Kidney (tissue), 14 donors: Measurements from ENCODE around the gene OR13C9. TPM values are rescaled to one million over a fixed set of nuclear protein-coding genes. Genes with fewer than 3 reads are reported as not detected.

Experiments
- DNase-seq, 5 donors: peaks; one replicate each; pipeline ENCODE4 v3.0.0-alpha.2; 2013 to 2020
- FAIRE-seq: peaks from 2 replicates; lab custom pipeline; 2012; peaks lifted over from hg19 to GRCh38; lab: Jason Lieb, UNC
- H3K27ac ChIP-seq, 2 donors: one replicate each; pipeline ENCODE4 v1.7.0; 2013; ENCODE audit warnings: low read depth in 2 of 2, low read length in 2 of 2, inconsistent platforms in 1 of 2
- H3K27me3 ChIP-seq: one replicate; pipeline ENCODE4 v1.7.1; 2013; ENCODE audit warnings: low read length, inconsistent platforms; ENCODE audit not compliant: control insufficient read depth, insufficient read depth
- H3K36me3 ChIP-seq, 3 donors: one replicate each; pipeline versions ENCODE4 v1.7.0 to v1.7.1; 2013; ENCODE audit warnings: low read length in 3 of 3, control low read depth in 1 of 3, inconsistent platforms in 1 of 3; ENCODE audit not compliant: insufficient read depth in 3 of 3, control insufficient read depth in 2 of 3
- H3K4me1 ChIP-seq, 3 donors: one replicate each; pipeline versions ENCODE4 v1.7.0 to v1.7.1; 2013; ENCODE audit warnings: low read length in 3 of 3, inconsistent platforms in 1 of 3, low read depth in 1 of 3; ENCODE audit not compliant: control insufficient read depth in 2 of 3, insufficient read depth in 2 of 3
- H3K4me3 ChIP-seq, 3 donors: one replicate each; pipeline versions ENCODE4 v1.7.0 to v1.8.1; 2013; ENCODE audit warnings: low read length in 3 of 3, control low read depth in 1 of 3, inconsistent platforms in 1 of 3
- H3K9ac ChIP-seq, 3 donors: one replicate each; pipeline versions ENCODE4 v1.7.0 to v1.7.1; 2013; ENCODE audit warnings: low read length in 3 of 3, control low read depth in 1 of 3, inconsistent platforms in 1 of 3
- H3K9me3 ChIP-seq, 3 donors: one replicate each; pipeline versions ENCODE4 v1.7.0 to v1.7.1; 2013; ENCODE audit warnings: low read length in 3 of 3, control low read depth in 1 of 3, inconsistent platforms in 1 of 3; ENCODE audit not compliant: control insufficient read depth in 2 of 3, insufficient read depth in 1 of 3
- intact Hi-C: fragments of 100-400 bp; cut with DNase I; formaldehyde crosslinking; loops from one replicate; pipeline ENCODE4 v1.11.1; 2022
- polyA plus RNA-seq: library from polyadenylated mRNA; stranded (reverse); fragments of 350-450 nt; fragmentation: Illumina TruSeq; extraction: RNeasy Lipid Tissue Mini Kit (QIAGEN cat#74804); gene quantifications from one replicate; pipeline ENCODE4 v1.2.3, GENCODE V29; 2014; ENCODE audit warnings: low read depth, low replicate concordance; ENCODE audit not compliant: insufficient read depth
- total RNA-seq: library from RNA; stranded (reverse); fragmentation: NEBNext Ultra II Directional; extraction: Animal tissue kit (Norgen Biotek cat#: 25700); gene quantifications from one replicate; pipeline ENCODE4 v1.2.1, GENCODE V29; 2021
- TF ChIP-seq, protein P1 (sequence below): IDR thresholded peaks from 3 replicates; pipeline ENCODE4 v1.5.1; 2012; ENCODE audit warnings: mild to moderate bottlenecking, moderate library complexity, borderline replicate concordance; ENCODE audit not compliant: insufficient read depth; ENCODE audit errors: extremely low read depth
- donor health status: control.
- donor health status: control.
- donor health status: control.
- donor health status: control.
- donor health status: control.
- donor health status: DM: yes; HTN: yes; CAD: no.
- donor health status: Normal renal cell carcinoma (clear cell type).

Gene OR13C9
- total and polyA plus RNA-seq, 2 donors from 2014 or later: not detected

DNA sequence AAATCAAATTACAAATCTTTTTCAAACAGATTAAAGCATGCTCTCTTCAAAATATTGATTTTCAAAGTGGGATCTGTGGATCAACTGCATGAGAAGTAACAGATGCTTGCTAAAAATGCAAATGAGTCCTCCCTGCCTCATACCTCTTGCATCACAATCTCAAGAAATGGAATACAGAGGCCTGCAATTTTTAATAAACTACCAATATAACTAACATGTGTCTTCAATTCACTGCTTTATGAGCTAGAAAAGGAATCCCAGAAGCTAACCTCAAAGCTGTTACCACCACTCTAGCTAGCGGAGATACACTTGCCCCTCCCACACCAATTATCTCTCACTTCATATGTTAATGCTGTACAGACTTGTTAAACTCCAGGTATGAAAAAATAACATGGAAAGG is 28.4 kb downstream of the OR13C9 start:
- H3K9me3 ChIP-seq: no peaks in the 10 kb centered on the region
- no peak overlapping the region for H3K9ac ChIP-seq
- H3K27me3 ChIP-seq: no peaks in the 10 kb centered on the region
- FAIRE-seq (no peak), DNase-seq (no peak)
- no peak overlapping the region for H3K4me3 ChIP-seq
- intact Hi-C loops: no loop called here
- H3K36me3 ChIP-seq: no peaks in the 10 kb centered on the region
- TF ChIP-seq, protein P1, sequence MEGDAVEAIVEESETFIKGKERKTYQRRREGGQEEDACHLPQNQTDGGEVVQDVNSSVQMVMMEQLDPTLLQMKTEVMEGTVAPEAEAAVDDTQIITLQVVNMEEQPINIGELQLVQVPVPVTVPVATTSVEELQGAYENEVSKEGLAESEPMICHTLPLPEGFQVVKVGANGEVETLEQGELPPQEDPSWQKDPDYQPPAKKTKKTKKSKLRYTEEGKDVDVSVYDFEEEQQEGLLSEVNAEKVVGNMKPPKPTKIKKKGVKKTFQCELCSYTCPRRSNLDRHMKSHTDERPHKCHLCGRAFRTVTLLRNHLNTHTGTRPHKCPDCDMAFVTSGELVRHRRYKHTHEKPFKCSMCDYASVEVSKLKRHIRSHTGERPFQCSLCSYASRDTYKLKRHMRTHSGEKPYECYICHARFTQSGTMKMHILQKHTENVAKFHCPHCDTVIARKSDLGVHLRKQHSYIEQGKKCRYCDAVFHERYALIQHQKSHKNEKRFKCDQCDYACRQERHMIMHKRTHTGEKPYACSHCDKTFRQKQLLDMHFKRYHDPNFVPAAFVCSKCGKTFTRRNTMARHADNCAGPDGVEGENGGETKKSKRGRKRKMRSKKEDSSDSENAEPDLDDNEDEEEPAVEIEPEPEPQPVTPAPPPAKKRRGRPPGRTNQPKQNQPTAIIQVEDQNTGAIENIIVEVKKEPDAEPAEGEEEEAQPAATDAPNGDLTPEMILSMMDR: no peak
- H3K4me1 ChIP-seq: no peaks in the 10 kb centered on the region
- H3K27ac ChIP-seq: no peak overlapping the region

DNA sequence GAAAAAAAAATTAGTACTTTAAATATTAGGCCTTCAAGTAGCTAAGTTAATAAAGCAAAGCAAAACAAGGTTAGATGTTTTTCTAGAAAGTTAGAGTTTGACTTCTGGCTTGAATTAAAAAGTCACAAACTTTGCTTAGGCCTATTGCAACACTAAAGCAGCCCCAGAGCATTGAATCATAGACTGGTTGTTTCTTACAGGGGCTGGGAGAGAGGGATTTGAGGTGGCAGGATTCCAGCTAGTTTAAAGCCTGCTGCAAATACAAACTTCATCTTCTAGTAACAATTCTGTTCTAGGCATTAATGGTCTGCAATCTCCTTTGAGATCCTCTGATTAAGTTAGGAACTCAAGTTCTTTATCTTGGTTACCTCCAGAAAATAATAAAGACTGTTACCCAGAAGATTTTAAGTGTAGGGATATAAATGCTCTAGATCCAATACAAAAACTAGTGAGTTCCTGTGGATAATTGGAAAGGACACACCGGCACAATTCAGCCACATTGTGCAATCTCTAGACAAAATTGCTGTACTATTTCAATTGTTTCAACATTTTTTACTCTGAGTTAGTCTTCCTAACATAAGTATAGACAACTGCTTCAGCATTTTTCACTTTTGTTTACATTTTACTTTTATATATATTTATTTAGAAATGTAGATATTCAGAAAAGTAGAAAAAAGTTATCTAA is 31.4 kb downstream of the OR13C9 start:
- H3K4me1 ChIP-seq: no peaks in the 10 kb centered on the region
- intact Hi-C loops: no loop called here
- no peak overlapping the region for H3K27ac ChIP-seq
- DNase-seq (peak in 2 of 5 donors; percentile 2 to 21), FAIRE-seq (no peak)
- H3K36me3 ChIP-seq: no peaks in the 10 kb centered on the region
- H3K27me3 ChIP-seq: no peaks in the 10 kb centered on the region
- H3K9ac ChIP-seq: no peak overlapping the region
- TF ChIP-seq, protein P1: no peak
- H3K9me3 ChIP-seq: no peaks in the 10 kb centered on the region
- H3K4me3 ChIP-seq: no peak overlapping the region

DNA sequence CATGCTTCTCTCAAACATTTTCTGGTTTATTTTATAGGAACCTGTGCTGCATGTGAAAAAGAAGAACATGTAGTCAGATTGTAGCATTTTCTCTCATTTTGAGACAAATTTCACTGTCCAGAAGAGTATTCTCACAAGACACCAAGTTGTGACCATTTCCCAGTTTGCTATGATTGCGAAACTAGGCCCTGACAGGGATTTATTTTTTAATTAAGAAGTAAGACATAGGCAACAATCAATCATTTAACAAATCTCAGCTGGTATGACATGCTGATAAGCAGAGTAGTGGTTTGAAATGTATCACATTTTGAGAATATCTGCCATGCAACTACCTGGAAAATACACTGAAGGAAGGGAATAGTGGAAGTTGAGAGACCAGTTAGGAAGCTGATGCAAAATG is 37.4 kb downstream of the OR13C9 start:
- Histone ChIP-seq H3K36me3 (no peaks in the 10 kb centered on the region), H3K27me3 (no peaks in the 10 kb centered on the region), H3K9ac (no peak overlapping the region), H3K4me1 (no peaks in the 10 kb centered on the region), H3K4me3 (no peak overlapping the region), H3K27ac (no peak overlapping the region), H3K9me3 (no peaks in the 10 kb centered on the region)
- TF ChIP-seq, protein P1: no peak
- FAIRE-seq (no peak), DNase-seq (no peak)
- intact Hi-C loops: no loop called here
